ENCODE measurements around the gene SHC3. TPM values are rescaled to one million over a fixed set of nuclear protein-coding genes. Genes with fewer than 3 reads are reported as not detected.

The SHC3 gene
- total RNA-seq, 1 experiment from 2014 or later: 0.27 TPM

- H3K79me2 ChIP-seq (ENCODE audit: insufficient read depth, low read length): no peaks in the 10 kb centered on the region
- RAD21 ChIA-PET (ENCODE audit: low non-redundant PET in 1 of 2, low total read pairs in 2 of 2, uncharacterized antibody in 2 of 2, unreplicated experiment in 2 of 2): no interaction called here
- BruUV-seq (replicated peaks): no TSS peak
These were observed 170.4 kb downstream of the SHC3 start for GRCh38 chr9:89008055-89008743.

GRCh38 chr9:89006996-89007967 is 171.3 kb downstream of the SHC3 start:
- Histone ChIP-seq H2AFZ (ENCODE audit: low read depth, low read length, poor library complexity, severe bottlenecking) (no peak overlapping the region), H3K79me2 (ENCODE audit: insufficient read depth, low read length) (no peaks in the 10 kb centered on the region), H3K36me3 (ENCODE audit: control insufficient read depth in 1 of 2, insufficient read depth in 2 of 2, low read length in 2 of 2) (no peaks in the 10 kb centered on the region), H3K9me3 (ENCODE audit: control insufficient read depth in 1 of 2, insufficient read depth in 1 of 2, low read depth in 1 of 2, low read length in 2 of 2) (no peaks in the 10 kb centered on the region), H4K20me1 (ENCODE audit: insufficient read depth) (no peaks in the 10 kb centered on the region), H3K27ac (ENCODE audit: low read depth, low read length) (no peak overlapping the region), H3K4me1 (ENCODE audit: control insufficient read depth in 1 of 2, insufficient read depth in 2 of 2, low read length in 2 of 2) (no peaks in the 10 kb centered on the region), H3K27me3 (ENCODE audit: insufficient read depth, low read length) (peaks cover 12% of the 10 kb centered on the region), H3K4me2 (ENCODE audit: low read length) (no peak overlapping the region), H3K4me3 (replicated peaks in 1 of 2; ENCODE audit: low read depth in 1 of 2, low read length in 2 of 2) (no peak overlapping the region), H3K9ac (ENCODE audit: low read length) (no peak overlapping the region), H3K9me2 (ENCODE audit: insufficient read depth) (no peaks in the 10 kb centered on the region)
- no peak for DNase-seq (ENCODE audit: low read depth, low spot score)
- BruUV-seq (replicated peaks): no TSS peak
- RAD21 ChIA-PET (ENCODE audit: low non-redundant PET in 1 of 2, low total read pairs in 2 of 2, uncharacterized antibody in 2 of 2, unreplicated experiment in 2 of 2): no interaction called here
- TF ChIP-seq SP1 (IDR thresholded peaks at IDR 0.05; ENCODE audit: low read depth) (no peak), EGR1 (IDR thresholded peaks at IDR 0.05; ENCODE audit: low read depth) (no peak), CEBPB (IDR thresholded peaks at IDR 0.05; ENCODE audit: low read depth) (no peak), ZFX (IDR thresholded peaks at IDR 0.05) (no peak), SRF (IDR thresholded peaks at IDR 0.05; ENCODE audit: low read depth) (no peak), POLR2AphosphoS5 (IDR thresholded peaks at IDR 0.05; ENCODE audit: low read depth, low read length) (no peak), EZH2 (IDR thresholded peaks at IDR 0.05) (no peak), ELF1 (IDR thresholded peaks at IDR 0.05; ENCODE audit: borderline replicate concordance, low read depth) (no peak), SIN3A (IDR thresholded peaks at IDR 0.05; ENCODE audit: low read depth) (no peak), RAD21 (IDR thresholded peaks at IDR 0.05; ENCODE audit: low read depth) (no peak), POLR2A (IDR thresholded peaks at IDR 0.05; ENCODE audit: borderline replicate concordance, extremely low read depth, insufficient read depth, insufficient read length) (no peak), REST (IDR thresholded peaks at IDR 0.05; ENCODE audit: low read depth) (no peak)
- TF ChIP-seq, protein P1, sequence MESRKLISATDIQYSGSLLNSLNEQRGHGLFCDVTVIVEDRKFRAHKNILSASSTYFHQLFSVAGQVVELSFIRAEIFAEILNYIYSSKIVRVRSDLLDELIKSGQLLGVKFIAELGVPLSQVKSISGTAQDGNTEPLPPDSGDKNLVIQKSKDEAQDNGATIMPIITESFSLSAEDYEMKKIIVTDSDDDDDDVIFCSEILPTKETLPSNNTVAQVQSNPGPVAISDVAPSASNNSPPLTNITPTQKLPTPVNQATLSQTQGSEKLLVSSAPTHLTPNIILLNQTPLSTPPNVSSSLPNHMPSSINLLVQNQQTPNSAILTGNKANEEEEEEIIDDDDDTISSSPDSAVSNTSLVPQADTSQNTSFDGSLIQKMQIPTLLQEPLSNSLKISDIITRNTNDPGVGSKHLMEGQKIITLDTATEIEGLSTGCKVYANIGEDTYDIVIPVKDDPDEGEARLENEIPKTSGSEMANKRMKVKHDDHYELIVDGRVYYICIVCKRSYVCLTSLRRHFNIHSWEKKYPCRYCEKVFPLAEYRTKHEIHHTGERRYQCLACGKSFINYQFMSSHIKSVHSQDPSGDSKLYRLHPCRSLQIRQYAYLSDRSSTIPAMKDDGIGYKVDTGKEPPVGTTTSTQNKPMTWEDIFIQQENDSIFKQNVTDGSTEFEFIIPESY (IDR thresholded peaks at IDR 0.05; ENCODE audit: extremely low read depth, insufficient replicate concordance, low read length): no peak
- POLR2A ChIA-PET: no interaction called here
- no peak for ATAC-seq
- CTCF ChIA-PET: no interaction called here
- intact Hi-C loops (cut with micrococcal nuclease): loop anchor here (10.0 kb wide), 3 partner anchors 282 to 1322 kb away; no protein-coding TSS in a partner anchor

More at GRCh38 chr9:89008055-89008743, 170.4 kb downstream of the SHC3 start:
- Histone ChIP-seq H3K4me1 (ENCODE audit: control insufficient read depth in 1 of 2, insufficient read depth in 2 of 2, low read length in 2 of 2) (no peaks in the 10 kb centered on the region), H4K20me1 (ENCODE audit: insufficient read depth) (no peaks in the 10 kb centered on the region), H3K9me3 (ENCODE audit: control insufficient read depth in 1 of 2, insufficient read depth in 1 of 2, low read depth in 1 of 2, low read length in 2 of 2) (no peaks in the 10 kb centered on the region), H3K4me3 (replicated peaks in 1 of 2; ENCODE audit: low read depth in 1 of 2, low read length in 2 of 2) (no peak overlapping the region), H3K36me3 (ENCODE audit: control insufficient read depth in 1 of 2, insufficient read depth in 2 of 2, low read length in 2 of 2) (no peaks in the 10 kb centered on the region), H3K9ac (ENCODE audit: low read length) (no peak overlapping the region), H3K4me2 (ENCODE audit: low read length) (no peak overlapping the region), H2AFZ (ENCODE audit: low read depth, low read length, poor library complexity, severe bottlenecking) (no peak overlapping the region), H3K27ac (ENCODE audit: low read depth, low read length) (no peak overlapping the region), H3K27me3 (ENCODE audit: insufficient read depth, low read length) (peaks cover 12% of the 10 kb centered on the region), H3K9me2 (ENCODE audit: insufficient read depth) (no peaks in the 10 kb centered on the region)
- DNase-seq (ENCODE audit: low read depth, low spot score) (no peak), ATAC-seq (no peak)
- POLR2A ChIA-PET: no interaction called here
- intact Hi-C loops (cut with micrococcal nuclease): loop anchor here (10.0 kb wide), 3 partner anchors 283 to 1323 kb away; no protein-coding TSS in a partner anchor
- CTCF ChIA-PET: interaction anchor here (1.1 kb wide), 1 partner anchor 271 kb away, joined by 3 read pairs; no protein-coding TSS in a partner anchor
- no peak for TF ChIP-seq EGR1 (IDR thresholded peaks at IDR 0.05; ENCODE audit: low read depth)

Data from HCT116 (cell line).